SK-N-SH (cell line): Measurements from ENCODE around the gene MLC1.

Experiments used
- CHD2 ChIP-seq: fragments of 150-350 bp; IDR thresholded peaks from 2 replicates; pipeline ENCODE4 v1.6.1; 2018; ENCODE audit warnings: low read length; ENCODE audit not compliant: partially characterized antibody
- EP300 ChIP-seq, 2 experiments: IDR thresholded peaks; 2 replicates each; pipeline versions ENCODE4 v1.4.0 to v1.6.1; 2012; ENCODE audit warnings: borderline replicate concordance in 1 of 2, low read depth in 1 of 2, low read length in 1 of 2
- EZH2phosphoT487 ChIP-seq: fragments of 200-600 bp; sonication (generic); IDR thresholded peaks from 2 replicates; pipeline ENCODE4 v1.6.1; 2017; ENCODE audit warnings: low read depth, mixed run types, mild to moderate bottlenecking, antibody characterized with exemption, moderate library complexity, borderline replicate concordance
- GABPA ChIP-seq: IDR thresholded peaks from 2 replicates; pipeline ENCODE4 v1.4.0; 2012; ENCODE audit warnings: low read depth, mild to moderate bottlenecking
- GATA2 ChIP-seq: sonication (generic); formaldehyde crosslinking; IDR thresholded peaks from 2 replicates; pipeline ENCODE4 v1.5.0; 2020; ENCODE audit warnings: mild to moderate bottlenecking, missing genetic modification reagents
- JUND ChIP-seq: IDR thresholded peaks from 2 replicates; pipeline ENCODE4 v1.4.0; 2012
- POLR2AphosphoS5 ChIP-seq: IDR thresholded peaks from 2 replicates; pipeline ENCODE4 v1.6.1; 2012; ENCODE audit warnings: low read depth, low read length
- RCOR1 ChIP-seq: fragments of 150-350 bp; IDR thresholded peaks from 2 replicates; pipeline ENCODE4 v1.6.1; 2017; ENCODE audit warnings: antibody characterized with exemption, low read length
- RFX5 ChIP-seq: IDR thresholded peaks from 2 replicates; pipeline ENCODE4 v1.6.1; 2012; ENCODE audit warnings: mild to moderate bottlenecking, improper control_type of control experiment, low read length
- SIN3A ChIP-seq: IDR thresholded peaks from 2 replicates; pipeline ENCODE4 v1.6.1; 2012; ENCODE audit warnings: low read depth, mild to moderate bottlenecking, low read length, moderate library complexity, borderline replicate concordance
- SMC3 ChIP-seq: IDR thresholded peaks from 2 replicates; pipeline ENCODE4 v1.6.1; 2012; ENCODE audit warnings: low read depth, low read length, improper control_type of control experiment
- TAF1 ChIP-seq: IDR thresholded peaks from 2 replicates; pipeline ENCODE4 v1.6.1; 2012; ENCODE audit warnings: low read depth, mild to moderate bottlenecking, low read length, moderate library complexity, borderline replicate concordance
- TF ChIP-seq, protein P1 (sequence below): fragments of 200-600 bp; sonication (generic); IDR thresholded peaks from 2 replicates; pipeline ENCODE4 v1.6.1; 2017; ENCODE audit warnings: antibody characterized with exemption, mild to moderate bottlenecking, moderate library complexity
- TF ChIP-seq, protein P2 (sequence below): IDR thresholded peaks from 2 replicates; pipeline ENCODE4 v1.4.0; 2012; ENCODE audit warnings: low read depth, borderline replicate concordance

DNA sequence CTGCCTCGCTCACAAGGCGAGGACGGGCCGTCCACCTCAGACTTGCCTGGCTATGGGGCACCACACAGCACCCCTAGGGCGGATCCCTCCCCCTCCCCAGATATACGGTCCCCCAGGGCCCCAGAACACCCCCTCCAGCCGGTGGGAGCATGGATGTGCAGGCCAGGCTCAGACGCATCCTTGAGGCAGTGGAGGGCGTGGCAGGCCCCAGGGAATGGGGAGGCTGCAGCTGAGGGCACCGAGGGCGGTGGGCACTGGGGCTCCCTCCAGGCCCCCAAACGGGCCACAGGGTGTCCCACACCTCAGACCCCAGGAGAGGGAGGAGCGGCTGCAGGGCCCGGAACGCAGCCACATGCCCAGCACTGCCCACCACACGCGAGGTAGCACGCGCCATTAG is 39.2 kb downstream of the MLC1 start:
- TF ChIP-seq RFX5, result no peak
- TF ChIP-seq, protein P1, sequence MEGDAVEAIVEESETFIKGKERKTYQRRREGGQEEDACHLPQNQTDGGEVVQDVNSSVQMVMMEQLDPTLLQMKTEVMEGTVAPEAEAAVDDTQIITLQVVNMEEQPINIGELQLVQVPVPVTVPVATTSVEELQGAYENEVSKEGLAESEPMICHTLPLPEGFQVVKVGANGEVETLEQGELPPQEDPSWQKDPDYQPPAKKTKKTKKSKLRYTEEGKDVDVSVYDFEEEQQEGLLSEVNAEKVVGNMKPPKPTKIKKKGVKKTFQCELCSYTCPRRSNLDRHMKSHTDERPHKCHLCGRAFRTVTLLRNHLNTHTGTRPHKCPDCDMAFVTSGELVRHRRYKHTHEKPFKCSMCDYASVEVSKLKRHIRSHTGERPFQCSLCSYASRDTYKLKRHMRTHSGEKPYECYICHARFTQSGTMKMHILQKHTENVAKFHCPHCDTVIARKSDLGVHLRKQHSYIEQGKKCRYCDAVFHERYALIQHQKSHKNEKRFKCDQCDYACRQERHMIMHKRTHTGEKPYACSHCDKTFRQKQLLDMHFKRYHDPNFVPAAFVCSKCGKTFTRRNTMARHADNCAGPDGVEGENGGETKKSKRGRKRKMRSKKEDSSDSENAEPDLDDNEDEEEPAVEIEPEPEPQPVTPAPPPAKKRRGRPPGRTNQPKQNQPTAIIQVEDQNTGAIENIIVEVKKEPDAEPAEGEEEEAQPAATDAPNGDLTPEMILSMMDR, result no peak
- TF ChIP-seq CHD2, result no peak
- TF ChIP-seq, protein P2, sequence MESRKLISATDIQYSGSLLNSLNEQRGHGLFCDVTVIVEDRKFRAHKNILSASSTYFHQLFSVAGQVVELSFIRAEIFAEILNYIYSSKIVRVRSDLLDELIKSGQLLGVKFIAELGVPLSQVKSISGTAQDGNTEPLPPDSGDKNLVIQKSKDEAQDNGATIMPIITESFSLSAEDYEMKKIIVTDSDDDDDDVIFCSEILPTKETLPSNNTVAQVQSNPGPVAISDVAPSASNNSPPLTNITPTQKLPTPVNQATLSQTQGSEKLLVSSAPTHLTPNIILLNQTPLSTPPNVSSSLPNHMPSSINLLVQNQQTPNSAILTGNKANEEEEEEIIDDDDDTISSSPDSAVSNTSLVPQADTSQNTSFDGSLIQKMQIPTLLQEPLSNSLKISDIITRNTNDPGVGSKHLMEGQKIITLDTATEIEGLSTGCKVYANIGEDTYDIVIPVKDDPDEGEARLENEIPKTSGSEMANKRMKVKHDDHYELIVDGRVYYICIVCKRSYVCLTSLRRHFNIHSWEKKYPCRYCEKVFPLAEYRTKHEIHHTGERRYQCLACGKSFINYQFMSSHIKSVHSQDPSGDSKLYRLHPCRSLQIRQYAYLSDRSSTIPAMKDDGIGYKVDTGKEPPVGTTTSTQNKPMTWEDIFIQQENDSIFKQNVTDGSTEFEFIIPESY, result no peak
- no peak for TF ChIP-seq GATA2 (CRISPR knock-in tag)
- no peak for TF ChIP-seq POLR2AphosphoS5
- TF ChIP-seq RCOR1, result no peak
- no peak for TF ChIP-seq TAF1
- TF ChIP-seq GABPA, result no peak
- no peak for TF ChIP-seq SMC3
- no peak for TF ChIP-seq EZH2phosphoT487
- TF ChIP-seq SIN3A, result no peak
- no peak for TF ChIP-seq JUND
- TF ChIP-seq EP300 (IDR thresholded peaks at IDR 0.05; ENCODE audit: borderline replicate concordance in 1 of 2, low read depth in 1 of 2, low read length in 1 of 2), result no peak
